Vagina (tissue), 2 donors: Measurements from ENCODE around the gene CARD11.

ENCODE experiments used
- CTCF ChIP-seq, 3 experiments: fragments of 450-650 bp in 2 of 3; fragments of 200-600 bp in 1 of 3; sonication (generic) in 1 of 3; IDR thresholded peaks; one replicate each; pipeline ENCODE4 v1.5.1; 2017 to 2019; ENCODE audit warnings: antibody characterized with exemption in 3 of 3, mild to moderate bottlenecking in 2 of 3, moderate library complexity in 2 of 3
- POLR2A ChIP-seq, 2 donors: fragments of 450-650 bp; IDR thresholded peaks; one replicate each; pipeline ENCODE4 v1.6.1; 2017; ENCODE audit warnings: antibody characterized with exemption in 2 of 2, mild to moderate bottlenecking in 2 of 2, moderate library complexity in 2 of 2

GRCh38 chr7:2862831-2863361 is 180.8 kb downstream of the CARD11 start:
- TF ChIP-seq CTCF (IDR thresholded peaks at IDR 0.05) (no peak), POLR2A (IDR thresholded peaks at IDR 0.05) (no peak)
